GM18951 (cell line): ENCODE data around the gene ENTPD5.
"Not testable (repeated sequence)": the region's sequence is repeated elsewhere in the genome, so short reads cannot be mapped to it uniquely, and the experiment has no call there.

Experiments used
- POLR2A ChIP-seq: IDR thresholded peaks from 4 replicates; pipeline ENCODE4 v1.6.1; 2011; ENCODE audit warnings: mild to moderate bottlenecking; ENCODE audit not compliant: insufficient read length, insufficient read depth; ENCODE audit errors: extremely low read depth
- in situ Hi-C: fragments of 300-500 bp; cut with MboI; formaldehyde crosslinking; loops from one replicate; pipeline ENCODE4 v1.12.0; 2022; ENCODE audit warnings: low sequenced_read_pairs, mixed read lengths, inconsistent platforms; ENCODE audit not compliant: unreplicated experiment

ENTPD5 gene

DNA sequence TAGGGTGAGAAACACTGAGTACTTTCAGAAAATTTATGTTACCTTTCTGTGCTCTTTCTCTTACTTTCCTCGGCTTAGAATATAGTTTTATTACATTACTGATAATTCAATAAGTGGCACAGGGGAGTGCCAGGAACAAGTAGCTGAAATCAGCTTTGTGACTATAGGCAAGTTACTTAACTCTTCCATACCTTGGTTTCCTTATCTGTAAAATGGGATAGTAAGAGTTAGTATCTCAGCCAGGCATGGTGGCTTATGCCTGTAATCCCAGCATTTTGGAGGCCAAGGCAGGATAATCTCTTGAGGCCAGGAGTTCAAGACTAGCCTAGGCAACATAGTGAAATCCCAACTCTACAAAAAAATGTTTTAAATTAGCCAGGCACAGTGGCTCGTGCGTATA is 15.5 kb upstream of the ENTPD5 start:
- TF ChIP-seq POLR2A = no peak
- in situ Hi-C loops = loop anchor here (25.0 kb wide), 1 partner anchor 522 kb away; no protein-coding TSS in a partner anchor

DNA sequence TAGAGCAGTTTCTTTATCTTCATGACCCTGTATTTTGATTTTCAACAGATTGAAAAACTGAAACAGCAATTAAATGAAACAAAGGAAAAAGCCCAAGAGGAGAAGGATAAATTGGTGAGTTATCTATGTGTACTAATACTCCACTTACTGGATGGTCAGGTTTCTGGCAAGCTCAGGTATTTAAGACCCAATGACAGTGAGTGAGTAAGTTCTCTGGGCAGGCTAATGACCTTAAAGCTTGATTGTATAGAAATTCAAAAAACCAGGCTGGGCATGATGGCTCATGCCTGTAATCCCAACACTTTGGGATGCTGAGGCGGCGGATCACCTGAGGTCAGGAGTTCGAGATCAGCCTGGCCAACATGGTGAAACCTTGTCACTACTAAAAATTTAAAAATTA is 10.0 kb upstream of the ENTPD5 start:
- TF ChIP-seq POLR2A = no peak
- in situ Hi-C loops = loop anchor here (25.0 kb wide), 1 partner anchor 517 kb away; no protein-coding TSS in a partner anchor

DNA sequence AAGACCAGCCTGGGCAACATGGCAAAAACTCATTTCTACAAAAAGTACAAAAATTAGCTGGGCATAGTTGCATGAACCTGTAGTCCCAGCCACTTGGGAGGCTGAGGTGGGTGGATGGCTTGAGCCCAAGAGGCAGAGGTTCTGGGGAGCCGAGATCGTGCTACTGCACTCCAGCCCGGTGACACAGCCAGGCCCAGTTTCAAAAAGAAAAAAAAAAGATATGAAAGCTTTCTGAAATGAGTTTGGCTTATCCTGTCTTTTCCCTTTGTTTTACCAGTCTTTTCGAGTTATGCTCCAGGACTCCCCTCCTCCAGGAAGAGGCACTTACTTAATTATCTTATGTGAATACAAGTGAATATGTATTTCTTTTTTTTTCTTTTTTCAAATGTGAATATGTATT is 3.3 kb upstream of the ENTPD5 start:
- no peak for TF ChIP-seq POLR2A
- in situ Hi-C loops = no loop called here

DNA sequence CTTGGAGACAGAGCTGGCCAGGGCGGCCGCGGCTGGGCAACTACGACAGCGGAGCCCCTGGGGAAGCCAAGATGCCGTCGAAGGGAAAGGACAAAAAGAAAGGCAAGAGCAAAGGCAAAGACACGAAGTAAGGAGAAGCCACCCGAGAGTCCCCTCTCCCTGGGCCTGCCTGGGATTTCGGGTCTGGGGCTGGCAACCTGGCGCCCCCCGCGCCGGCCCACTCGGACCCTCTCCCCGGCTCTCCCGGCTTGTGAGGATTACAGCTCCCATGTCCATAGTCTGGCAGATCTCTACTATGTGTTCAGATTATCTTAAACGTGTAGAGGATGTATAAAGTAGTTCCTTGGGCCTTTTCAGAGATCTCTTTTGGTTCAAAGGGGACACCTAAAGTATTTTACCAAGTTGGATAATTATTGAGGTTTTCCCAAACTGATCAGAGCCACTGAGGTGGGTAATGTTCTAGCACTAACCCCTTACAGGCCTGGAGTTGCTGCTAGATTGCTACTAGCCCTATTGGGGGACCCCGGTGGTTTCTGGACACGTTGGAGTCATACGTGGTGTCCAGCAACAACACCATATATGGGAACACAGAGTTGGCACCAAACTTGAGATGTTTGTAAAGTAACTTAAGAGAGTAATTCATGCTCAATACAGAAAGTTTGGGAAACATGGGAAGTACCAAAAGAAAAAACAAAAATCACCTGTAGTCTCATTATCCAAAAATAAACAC is 485 bp upstream of the ENTPD5 start:
- in situ Hi-C loops = no loop called here
- TF ChIP-seq POLR2A = no peak

DNA sequence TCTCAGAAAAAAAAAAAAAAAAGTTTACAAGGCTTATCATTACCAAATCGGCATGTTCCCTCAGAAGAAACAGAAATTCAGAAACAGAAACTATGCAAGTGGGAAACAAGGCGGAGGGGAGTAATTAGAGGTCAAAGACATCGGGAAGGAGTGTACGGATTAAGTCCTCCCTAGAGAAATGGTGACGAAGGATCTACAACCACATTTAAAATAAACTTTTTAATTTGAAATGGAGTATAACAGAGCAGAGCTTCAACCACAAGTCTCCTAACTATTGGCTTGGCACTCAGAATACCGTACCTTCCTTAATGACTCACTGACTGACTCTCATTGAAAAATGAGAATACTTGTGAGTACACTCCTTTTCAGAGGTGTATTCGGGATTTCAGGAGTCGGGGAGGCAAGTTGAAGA is 908 bp downstream of the ENTPD5 start:
- no peak for TF ChIP-seq POLR2A
- in situ Hi-C loops = no loop called here

DNA sequence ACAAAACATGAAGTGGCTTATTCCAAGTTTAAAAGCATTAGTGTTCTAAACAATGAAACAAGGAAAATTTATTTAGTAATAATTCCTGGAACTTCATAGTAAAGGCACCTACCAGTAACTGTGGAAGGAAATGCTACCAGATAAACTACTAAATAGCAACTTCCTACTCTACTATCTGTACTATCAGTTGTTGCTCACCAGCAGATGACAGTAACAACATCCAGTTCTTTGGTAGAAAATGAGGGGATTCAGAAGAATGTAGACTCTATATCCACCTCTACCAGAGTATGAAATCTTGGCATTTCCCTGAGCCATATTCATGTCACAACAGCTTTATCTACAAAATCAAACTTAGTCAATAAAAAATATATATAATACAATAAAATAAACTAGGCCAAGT is 3.1 kb downstream of the ENTPD5 start:
- no peak for TF ChIP-seq POLR2A
- in situ Hi-C loops = no loop called here

DNA sequence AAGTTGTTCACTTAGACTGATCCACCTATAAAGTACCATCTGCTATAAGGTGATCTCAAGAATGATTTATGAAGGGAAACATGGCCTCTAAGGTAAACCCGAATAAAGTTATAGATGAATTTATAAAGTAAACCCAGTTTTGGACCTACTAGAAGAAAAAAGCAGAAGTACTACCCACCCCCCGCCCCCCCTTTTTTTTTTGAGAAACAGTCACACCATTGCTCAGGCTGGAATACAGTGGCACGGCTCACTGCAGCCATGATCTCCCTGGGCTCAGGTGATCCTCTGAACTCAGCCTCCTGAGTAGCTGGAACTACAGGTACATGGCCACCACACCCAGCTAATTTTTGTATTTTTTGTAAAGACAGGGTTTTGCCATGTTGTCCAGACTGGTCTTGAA is 3.9 kb downstream of the ENTPD5 start:
- no peak for TF ChIP-seq POLR2A
- in situ Hi-C loops = no loop called here

DNA sequence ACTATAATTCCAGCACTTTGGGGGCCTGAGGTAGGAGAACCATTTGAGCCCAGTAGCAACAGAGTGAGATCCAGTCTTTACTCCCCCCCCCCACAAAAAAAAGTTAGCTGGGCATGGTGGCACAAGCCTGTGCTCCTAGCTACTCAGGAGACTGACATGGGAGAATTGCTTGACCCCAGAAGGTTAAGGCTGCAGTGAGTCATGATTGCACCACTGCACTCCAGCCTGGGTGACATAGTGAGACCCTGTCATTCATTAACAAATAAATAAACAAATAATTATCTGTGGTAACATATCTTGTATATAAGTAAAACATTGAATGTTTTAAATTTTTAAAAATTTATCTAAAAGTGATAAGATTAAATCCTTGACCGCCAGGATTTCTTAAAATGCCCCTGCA is 4.8 kb downstream of the ENTPD5 start:
- in situ Hi-C loops = no loop called here
- TF ChIP-seq POLR2A = no peak

DNA sequence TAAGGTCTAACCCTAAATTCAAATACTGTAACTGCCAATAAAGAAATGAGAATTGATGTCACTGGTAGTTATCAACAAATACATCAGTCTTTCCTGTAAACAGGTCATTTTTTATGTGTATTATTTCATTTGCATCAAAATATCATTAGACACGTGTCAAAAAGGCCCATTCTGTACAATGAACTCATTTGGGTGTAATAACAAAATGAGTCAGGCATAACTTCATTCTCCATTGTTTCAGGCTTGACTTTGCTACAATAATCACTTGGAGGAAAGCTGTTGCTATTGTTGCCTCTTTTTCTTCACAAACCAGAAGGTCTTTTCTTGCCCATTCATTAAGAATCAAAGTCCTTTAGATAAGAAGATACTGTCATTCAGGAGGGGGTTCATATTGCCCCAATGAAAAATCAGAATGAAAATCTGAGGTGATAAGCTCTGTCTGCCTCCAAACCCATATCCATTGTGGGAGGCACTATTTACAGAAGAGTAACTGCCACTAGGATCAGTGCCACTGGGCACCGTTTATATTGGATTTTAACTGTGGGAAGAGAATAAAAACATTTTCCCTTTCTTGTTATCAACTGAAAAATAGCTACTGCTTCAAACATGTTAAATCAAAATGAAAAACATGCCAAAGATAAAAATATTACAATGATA is 10.1 kb downstream of the ENTPD5 start:
- in situ Hi-C loops = no loop called here

DNA sequence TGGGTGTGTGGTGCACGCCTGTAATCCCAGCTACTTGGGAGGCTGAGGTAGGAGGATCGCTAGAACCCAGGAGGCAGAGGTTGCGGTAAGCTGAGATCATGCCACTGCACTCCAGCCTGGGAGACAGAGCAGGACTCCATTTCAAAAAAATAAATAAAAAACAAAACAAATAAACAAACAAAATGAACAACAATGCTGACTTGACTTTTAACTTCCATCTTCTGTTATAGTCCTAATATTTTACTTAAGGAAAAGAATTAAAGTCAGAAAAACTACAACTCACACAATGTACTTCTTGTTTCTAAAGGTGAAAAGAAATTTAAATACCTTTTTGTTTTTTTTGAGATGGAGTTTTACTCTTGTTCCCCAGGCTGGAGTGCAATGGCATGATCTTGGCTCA is 13.4 kb downstream of the ENTPD5 start:
- in situ Hi-C loops = not testable (repeated sequence)

More for the DNA sequence above, 10.1 kb downstream of the ENTPD5 start:
- TF ChIP-seq POLR2A = no peak

DNA sequence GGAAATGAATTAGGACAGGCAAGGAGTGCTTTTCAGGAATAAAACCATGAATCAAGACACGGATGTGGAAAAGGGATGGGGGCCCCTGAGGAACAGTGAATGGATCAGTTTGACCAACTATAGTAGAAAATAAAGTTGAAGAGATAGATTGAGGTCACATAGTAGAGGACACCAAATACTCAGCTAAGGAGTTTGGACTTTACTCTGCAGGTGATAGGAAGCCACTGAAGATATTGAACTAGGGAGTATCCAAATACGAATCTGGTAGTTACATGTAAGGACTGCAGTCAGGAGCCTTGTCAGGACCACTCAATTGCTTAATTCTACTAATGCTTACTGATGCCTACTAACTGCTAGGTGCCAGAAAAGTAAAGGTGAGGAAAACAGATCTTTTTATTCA is 20.4 kb downstream of the ENTPD5 start:
- in situ Hi-C loops = no loop called here
- TF ChIP-seq POLR2A = no peak

DNA sequence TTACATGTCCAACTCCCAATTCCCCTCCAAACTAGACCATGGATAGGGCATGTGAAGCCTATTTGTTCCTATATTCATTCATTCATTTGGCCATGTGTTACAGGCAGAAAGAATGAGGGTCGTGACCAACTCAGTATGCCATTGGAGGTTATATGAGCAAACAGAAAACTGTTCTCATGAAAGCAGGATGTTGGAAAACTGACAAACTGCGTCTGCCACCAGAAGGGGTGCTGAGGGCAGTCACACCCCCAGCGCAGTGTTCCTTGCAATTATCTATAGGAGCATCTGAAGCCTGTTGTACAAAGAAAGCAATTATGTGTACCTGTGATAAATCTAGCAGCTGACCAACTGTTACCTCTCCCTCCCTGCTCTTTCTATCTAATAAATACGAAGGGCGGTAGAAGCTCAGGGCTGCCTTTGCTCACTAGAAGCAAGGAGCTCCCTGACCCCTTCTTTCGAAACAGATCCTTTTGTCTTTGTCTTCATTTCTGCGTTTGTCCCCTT is 21.1 kb downstream of the ENTPD5 start:
- in situ Hi-C loops = no loop called here
- no peak for TF ChIP-seq POLR2A

DNA sequence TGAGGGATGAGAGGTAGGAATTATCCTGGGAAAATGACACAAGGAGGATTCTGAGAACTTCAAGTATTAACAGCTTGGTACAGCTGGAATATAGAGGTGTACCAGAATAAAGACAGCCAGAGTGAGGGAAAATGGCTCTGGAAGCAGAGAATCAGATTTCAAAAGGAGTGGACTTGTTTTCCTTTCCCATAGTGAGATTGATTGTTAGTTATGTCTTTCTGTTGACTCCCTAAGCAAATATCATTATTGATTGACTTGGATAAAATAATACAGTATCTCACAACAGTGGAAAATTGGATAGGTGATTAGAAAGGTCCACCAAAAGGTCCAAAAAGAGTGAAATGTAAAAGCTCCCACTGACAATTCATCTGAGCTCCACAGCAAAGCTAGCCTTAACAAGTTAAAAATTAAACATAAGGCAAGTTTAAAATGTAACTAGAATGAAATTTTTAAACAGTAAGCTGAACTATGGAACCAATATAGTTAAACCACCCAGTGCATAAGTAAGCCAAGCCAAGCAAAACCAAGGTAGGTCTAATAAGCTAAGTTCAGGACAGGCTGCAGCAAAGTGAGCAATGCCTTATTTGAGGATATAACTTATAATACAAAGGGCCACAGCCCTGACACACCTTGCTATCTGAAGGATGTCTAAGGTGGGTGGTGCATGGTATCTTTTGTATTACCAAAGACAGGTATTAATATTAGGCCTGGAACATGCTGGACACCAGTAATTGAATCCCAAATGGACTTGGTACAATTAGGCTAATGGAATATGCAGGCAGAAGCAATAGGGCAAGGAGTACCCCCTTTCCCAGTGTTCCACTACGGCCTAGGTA is 21.8 kb downstream of the ENTPD5 start:
- TF ChIP-seq POLR2A = no peak
- in situ Hi-C loops = no loop called here
